MCF 10A (cell line): ENCODE results near the gene PTPRQ. TPM values are rescaled to one million over a fixed set of nuclear protein-coding genes. Genes with fewer than 3 reads are reported as not detected.
"Not testable (repeated sequence)": the region's sequence is repeated elsewhere in the genome, so short reads cannot be mapped to it uniquely, and the experiment has no call there.

Experiments
- BruUV-seq: library from RNA; stranded (reverse); fragments of 400-500 nt; replicated peaks from 2 replicates; lab custom pipeline; 2021; lab: Mats Ljungman, UMichigan
- CTCF ChIA-PET: fragments of 300-600 bp; sonication (Branson Sonifier 250); formaldehyde crosslinking; extraction: SDS; loops from one replicate; lab custom pipeline; 2021; ENCODE audit warnings: antibody characterized with exemption, inconsistent platforms; lab: Yijun Ruan, JAX
- POLR2A ChIA-PET: fragments of 300-600, 350-650 bp; sonication (Branson Sonifier 250); formaldehyde crosslinking; extraction: SDS; loops from one replicate; lab custom pipeline; 2020; ENCODE audit warnings: antibody characterized with exemption, inconsistent platforms; lab: Yijun Ruan, JAX
- DNase-seq: peaks from one replicate; pipeline ENCODE4 v3.0.0-alpha.2; 2018; ENCODE audit not compliant: unreplicated experiment
- H3K27ac Mint-ChIP-seq: one replicate; pipeline ENCODE4 v1.8.0; 2022; ENCODE audit warnings: mild to moderate bottlenecking, low read depth, mixed read lengths; ENCODE audit not compliant: unreplicated experiment
- H3K27me3 Mint-ChIP-seq: one replicate; pipeline ENCODE4 v1.8.0; 2022; ENCODE audit warnings: mixed read lengths; ENCODE audit not compliant: insufficient read depth, unreplicated experiment
- H3K36me3 Mint-ChIP-seq: one replicate; pipeline ENCODE4 v1.8.0; 2022; ENCODE audit warnings: mild to moderate bottlenecking, moderate library complexity, mixed read lengths; ENCODE audit not compliant: insufficient read depth, unreplicated experiment
- H3K4me1 Mint-ChIP-seq: one replicate; pipeline ENCODE4 v1.8.0; 2022; ENCODE audit warnings: mixed read lengths; ENCODE audit not compliant: insufficient read depth, unreplicated experiment
- H3K4me3 Mint-ChIP-seq: one replicate; pipeline ENCODE4 v1.8.0; 2022; ENCODE audit warnings: mild to moderate bottlenecking, moderate library complexity, mixed read lengths; ENCODE audit not compliant: unreplicated experiment
- H3K9me3 Mint-ChIP-seq: one replicate; pipeline ENCODE4 v1.8.0; 2022; ENCODE audit warnings: mixed read lengths; ENCODE audit not compliant: unreplicated experiment
- intact Hi-C: fragments of 100-400 bp; cut with micrococcal nuclease; formaldehyde crosslinking; loops from 2 replicates; pipeline ENCODE4 v1.14.1; 2022
- total RNA-seq: library from RNA; stranded (reverse); gene quantifications from 2 replicates; pipeline ENCODE4 v1.2.3, GENCODE V29; 2022
- TF ChIP-seq, protein P1 (sequence below): fragments of 200-600 bp; IDR thresholded peaks from one replicate; pipeline ENCODE4 v1.8.0; 2022; ENCODE audit warnings: antibody characterized with exemption, mild to moderate bottlenecking; ENCODE audit not compliant: unreplicated experiment

Gene PTPRQ
- total RNA-seq, 1 experiment from 2014 or later: not detected

- H3K4me1 Mint-ChIP-seq: no peaks in the 10 kb centered on the region
- ChIA-PET CTCF (interaction anchor here (0.6 to 1.2 kb wide), 2 partner anchors 16 to 17 kb away, joined by 3 to 6 read pairs; no protein-coding TSS in a partner anchor), POLR2A (no interaction called here)
- H3K9me3 Mint-ChIP-seq: peaks cover 6% of the 10 kb centered on the region
- TF ChIP-seq, protein P1, sequence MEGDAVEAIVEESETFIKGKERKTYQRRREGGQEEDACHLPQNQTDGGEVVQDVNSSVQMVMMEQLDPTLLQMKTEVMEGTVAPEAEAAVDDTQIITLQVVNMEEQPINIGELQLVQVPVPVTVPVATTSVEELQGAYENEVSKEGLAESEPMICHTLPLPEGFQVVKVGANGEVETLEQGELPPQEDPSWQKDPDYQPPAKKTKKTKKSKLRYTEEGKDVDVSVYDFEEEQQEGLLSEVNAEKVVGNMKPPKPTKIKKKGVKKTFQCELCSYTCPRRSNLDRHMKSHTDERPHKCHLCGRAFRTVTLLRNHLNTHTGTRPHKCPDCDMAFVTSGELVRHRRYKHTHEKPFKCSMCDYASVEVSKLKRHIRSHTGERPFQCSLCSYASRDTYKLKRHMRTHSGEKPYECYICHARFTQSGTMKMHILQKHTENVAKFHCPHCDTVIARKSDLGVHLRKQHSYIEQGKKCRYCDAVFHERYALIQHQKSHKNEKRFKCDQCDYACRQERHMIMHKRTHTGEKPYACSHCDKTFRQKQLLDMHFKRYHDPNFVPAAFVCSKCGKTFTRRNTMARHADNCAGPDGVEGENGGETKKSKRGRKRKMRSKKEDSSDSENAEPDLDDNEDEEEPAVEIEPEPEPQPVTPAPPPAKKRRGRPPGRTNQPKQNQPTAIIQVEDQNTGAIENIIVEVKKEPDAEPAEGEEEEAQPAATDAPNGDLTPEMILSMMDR: no peak
- no peaks in the 10 kb centered on the region for H3K36me3 Mint-ChIP-seq
- H3K27me3 Mint-ChIP-seq: no peaks in the 10 kb centered on the region
- no peak for DNase-seq
- intact Hi-C loops: no loop called here
- BruUV-seq: no TSS peak
- no peak overlapping the region for H3K4me3 Mint-ChIP-seq
- no peak overlapping the region for H3K27ac Mint-ChIP-seq
These were observed 12.5 kb downstream of the PTPRQ start for GRCh38 chr12:80456513-80456912.

GRCh38 chr12:80460972-80461371, 16.9 kb downstream of the PTPRQ start:
- Mint-ChIP-seq H3K36me3 (no peaks in the 10 kb centered on the region), H3K4me1 (no peaks in the 10 kb centered on the region), H3K4me3 (no peak overlapping the region), H3K9me3 (peaks cover 7% of the 10 kb centered on the region), H3K27me3 (no peaks in the 10 kb centered on the region), H3K27ac (no peak overlapping the region)
- ChIA-PET POLR2A (no interaction called here), CTCF (interaction anchor here (0.8 to 1.1 kb wide), 2 partner anchors 12 to 274 kb away, joined by 3 to 4 read pairs; no protein-coding TSS in a partner anchor)
- intact Hi-C loops: no loop called here
- DNase-seq: no peak
- TF ChIP-seq, protein P1: no peak
- BruUV-seq: no TSS peak

- POLR2A ChIA-PET, BruUV-seq, DNase-seq, H3K27ac Mint-ChIP-seq, H3K4me1 Mint-ChIP-seq, CTCF ChIA-PET, H3K36me3 Mint-ChIP-seq, H3K9me3 Mint-ChIP-seq, intact Hi-C loops, H3K27me3 Mint-ChIP-seq, H3K4me3 Mint-ChIP-seq: not testable (repeated sequence)
These were observed 17.8 kb downstream of the PTPRQ start for GRCh38 chr12:80461851-80462250.

DNA sequence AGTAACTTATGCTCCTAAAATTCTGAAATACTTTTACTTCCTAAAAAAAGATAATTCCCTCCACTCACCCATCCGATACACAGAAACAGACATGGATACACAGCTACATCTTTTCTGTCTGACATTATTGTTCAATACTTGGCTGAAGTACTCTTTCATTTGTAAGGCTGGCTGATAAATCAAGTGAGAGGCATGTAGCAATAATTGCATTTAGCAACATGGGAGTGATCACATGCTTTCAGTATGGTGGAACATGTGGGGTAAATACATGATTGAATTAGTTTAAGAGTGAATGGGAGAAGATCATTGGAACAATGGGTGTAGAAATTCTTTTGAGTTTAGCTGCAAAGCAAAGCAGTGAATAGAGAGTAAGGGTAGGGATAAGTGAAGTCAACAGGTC, 25.6 kb downstream of the PTPRQ start:
- Mint-ChIP-seq H3K27ac (no peak overlapping the region), H3K36me3 (no peaks in the 10 kb centered on the region), H3K4me3 (no peak overlapping the region), H3K27me3 (no peaks in the 10 kb centered on the region), H3K4me1 (no peaks in the 10 kb centered on the region), H3K9me3 (no peaks in the 10 kb centered on the region)
- ChIA-PET POLR2A (no interaction called here), CTCF (interaction anchor here (1.0 to 1.1 kb wide), 2 partner anchors 140 to 788 kb away, joined by 3 read pairs; no protein-coding TSS in a partner anchor)
- DNase-seq: no peak
- TF ChIP-seq, protein P1: no peak
- intact Hi-C loops: no loop called here
- BruUV-seq: no TSS peak
